PC-9 (cell line): Measurements from ENCODE around the gene ABCA5. TPM values are rescaled to one million over a fixed set of nuclear protein-coding genes. Genes with fewer than 3 reads are reported as not detected.

Experiments
- BruUV-seq: library from RNA; stranded (reverse); fragments of 400-500 nt; replicated peaks from 2 replicates; lab custom pipeline; 2021; lab: Mats Ljungman, UMichigan
- CTCF ChIA-PET: fragments of 300-600 bp; sonication (Branson Sonifier 250); formaldehyde crosslinking; loops from one replicate; lab custom pipeline; 2022; ENCODE audit warnings: antibody characterized with exemption; lab: Charles Lee
- POLR2A ChIA-PET: fragments of 300-600 bp; sonication (Branson Sonifier 250); formaldehyde crosslinking; loops from one replicate; lab custom pipeline; 2022; ENCODE audit warnings: antibody characterized with exemption; ENCODE audit not compliant: unreplicated experiment; lab: Charles Lee
- DNase-seq, 2 experiments: peaks; one replicate each; pipeline versions ENCODE4 v3.0.0 to v3.0.0-alpha.2; 2015 to 2022; ENCODE audit warnings: mixed read lengths in 1 of 2
- H2AFZ ChIP-seq: fragments of 200-600 bp; sonication (generic); 2 replicates; pipeline ENCODE4 v1.8.1; 2017; ENCODE audit warnings: antibody characterized with exemption
- H3F3A ChIP-seq: fragments of 200-600 bp; sonication (generic); 2 replicates; pipeline ENCODE4 v1.8.1; 2017; ENCODE audit warnings: antibody characterized with exemption, mild to moderate bottlenecking, low read depth; ENCODE audit not compliant: insufficient read depth
- H3K27ac ChIP-seq: fragments of 200-600 bp; sonication (generic); 2 replicates; pipeline ENCODE4 v1.6.1; 2016; ENCODE audit warnings: mixed run types
- H3K27me3 ChIP-seq: fragments of 200-600 bp; sonication (generic); 2 replicates; pipeline ENCODE4 v1.6.1; 2016; ENCODE audit warnings: low read depth, mixed run types; ENCODE audit not compliant: insufficient read depth
- H3K36me3 ChIP-seq: fragments of 200-600 bp; sonication (generic); 2 replicates; pipeline ENCODE4 v1.6.1; 2016; ENCODE audit warnings: low read depth, mixed run types
- H3K4me1 ChIP-seq: fragments of 200-600 bp; sonication (generic); replicated peaks from 2 replicates; pipeline ENCODE4 v1.6.1; 2016; ENCODE audit warnings: mixed run types; ENCODE audit not compliant: insufficient read depth
- H3K4me2 ChIP-seq: fragments of 200-600 bp; sonication (generic); 2 replicates; pipeline ENCODE4 v1.6.1; 2017; ENCODE audit warnings: mixed run types
- H3K4me3 ChIP-seq: fragments of 200-600 bp; sonication (generic); 2 replicates; pipeline ENCODE4 v1.6.1; 2016; ENCODE audit warnings: mixed run types
- H3K79me2 ChIP-seq: fragments of 200-600 bp; sonication (generic); 2 replicates; pipeline ENCODE4 v1.6.1; 2017; ENCODE audit warnings: low read depth, mixed run types
- H3K9me2 ChIP-seq: fragments of 200-600 bp; sonication (generic); 2 replicates; pipeline ENCODE4 v1.8.1; 2017; ENCODE audit warnings: mild to moderate bottlenecking; ENCODE audit not compliant: insufficient read depth
- H3K9me3 ChIP-seq: fragments of 200-600 bp; sonication (generic); 2 replicates; pipeline ENCODE4 v1.8.1; 2016; ENCODE audit warnings: low read depth; ENCODE audit not compliant: insufficient read depth
- H4K20me1 ChIP-seq: fragments of 200-600 bp; sonication (generic); 2 replicates; pipeline ENCODE4 v1.8.1; 2017; ENCODE audit not compliant: insufficient read depth
- EZH2 ChIP-seq: fragments of 200-600 bp; sonication (generic); IDR thresholded peaks from 2 replicates; pipeline ENCODE4 v1.8.0; 2017; ENCODE audit warnings: antibody characterized with exemption, low read depth
- intact Hi-C: fragments of 100-400 bp; cut with micrococcal nuclease; formaldehyde crosslinking; loops from one replicate; pipeline ENCODE4 v1.10.0; 2022; ENCODE audit not compliant: unreplicated experiment
- total RNA-seq: library from RNA; stranded (reverse); gene quantifications from 2 replicates; pipeline ENCODE4 v1.2.3, GENCODE V29; 2021
- TF ChIP-seq, protein P1 (sequence below): fragments of 200-600 bp; sonication (generic); conservative IDR thresholded peaks from 2 replicates; pipeline ENCODE4 v1.6.1; 2017; ENCODE audit warnings: mixed run types, antibody characterized with exemption, mild to moderate bottlenecking, moderate library complexity

The ABCA5 gene
- total RNA-seq, 1 experiment from 2014 or later = 3.8 TPM

DNA sequence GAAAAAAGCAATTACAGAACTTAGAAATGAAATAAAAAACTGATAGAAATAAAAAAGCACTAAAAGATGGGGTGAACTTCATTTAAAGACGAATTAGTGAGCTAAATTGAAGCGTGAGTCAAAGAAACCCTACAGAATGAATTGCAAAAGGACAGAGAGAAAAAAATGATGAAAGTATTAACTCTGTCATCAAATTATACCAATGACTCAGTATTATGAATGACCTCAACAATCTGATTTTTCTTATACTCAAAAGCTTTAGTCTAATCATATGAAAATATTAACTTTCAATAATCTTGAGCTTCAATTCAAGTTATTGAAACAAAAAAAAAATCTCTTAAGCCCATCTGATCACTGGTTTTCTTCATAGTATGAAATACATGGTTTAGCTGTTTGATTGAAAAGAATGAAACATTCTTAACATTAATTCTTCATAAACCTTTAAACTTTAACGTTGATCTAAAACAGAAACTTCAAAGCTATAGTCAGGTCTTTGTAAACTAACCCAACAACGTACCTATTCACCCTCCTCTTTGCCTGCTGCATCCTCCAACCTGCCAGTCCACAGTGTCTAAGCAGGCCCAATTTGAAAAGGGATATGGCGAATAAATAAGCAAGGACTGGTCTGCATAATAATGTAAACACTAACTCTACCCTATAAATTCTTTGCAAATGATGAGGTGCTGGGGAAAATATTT, 6.6 kb downstream of the ABCA5 start:
- no peaks in the 10 kb centered on the region; the same call in 1 of the 2 replicates for H3K9me3 ChIP-seq
- no peak overlapping the region for H3K4me3 ChIP-seq
- no peaks in the 10 kb centered on the region for H3K36me3 ChIP-seq
- no TSS peak for BruUV-seq
- H3K4me1 ChIP-seq = 0 out of 2 replicates have a peak, but pooled peaks cover 2% of the 10 kb centered on the region
- H2AFZ ChIP-seq = no peak overlapping the region
- no peak overlapping the region for H3K27ac ChIP-seq
- H3F3A ChIP-seq = no peaks in the 10 kb centered on the region
- ChIA-PET CTCF (no interaction called here), POLR2A (no interaction called here)
- intact Hi-C loops = no loop called here
- no peaks in the 10 kb centered on the region for H3K79me2 ChIP-seq
- H3K27me3 ChIP-seq = no peaks in the 10 kb centered on the region
- H3K9me2 ChIP-seq = no peaks in the 10 kb centered on the region
- TF ChIP-seq, protein P1, sequence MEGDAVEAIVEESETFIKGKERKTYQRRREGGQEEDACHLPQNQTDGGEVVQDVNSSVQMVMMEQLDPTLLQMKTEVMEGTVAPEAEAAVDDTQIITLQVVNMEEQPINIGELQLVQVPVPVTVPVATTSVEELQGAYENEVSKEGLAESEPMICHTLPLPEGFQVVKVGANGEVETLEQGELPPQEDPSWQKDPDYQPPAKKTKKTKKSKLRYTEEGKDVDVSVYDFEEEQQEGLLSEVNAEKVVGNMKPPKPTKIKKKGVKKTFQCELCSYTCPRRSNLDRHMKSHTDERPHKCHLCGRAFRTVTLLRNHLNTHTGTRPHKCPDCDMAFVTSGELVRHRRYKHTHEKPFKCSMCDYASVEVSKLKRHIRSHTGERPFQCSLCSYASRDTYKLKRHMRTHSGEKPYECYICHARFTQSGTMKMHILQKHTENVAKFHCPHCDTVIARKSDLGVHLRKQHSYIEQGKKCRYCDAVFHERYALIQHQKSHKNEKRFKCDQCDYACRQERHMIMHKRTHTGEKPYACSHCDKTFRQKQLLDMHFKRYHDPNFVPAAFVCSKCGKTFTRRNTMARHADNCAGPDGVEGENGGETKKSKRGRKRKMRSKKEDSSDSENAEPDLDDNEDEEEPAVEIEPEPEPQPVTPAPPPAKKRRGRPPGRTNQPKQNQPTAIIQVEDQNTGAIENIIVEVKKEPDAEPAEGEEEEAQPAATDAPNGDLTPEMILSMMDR = no peak
- no peak for TF ChIP-seq EZH2
- H3K4me2 ChIP-seq = no peak overlapping the region
- H4K20me1 ChIP-seq = no peaks in the 10 kb centered on the region
- no peak for DNase-seq

DNA sequence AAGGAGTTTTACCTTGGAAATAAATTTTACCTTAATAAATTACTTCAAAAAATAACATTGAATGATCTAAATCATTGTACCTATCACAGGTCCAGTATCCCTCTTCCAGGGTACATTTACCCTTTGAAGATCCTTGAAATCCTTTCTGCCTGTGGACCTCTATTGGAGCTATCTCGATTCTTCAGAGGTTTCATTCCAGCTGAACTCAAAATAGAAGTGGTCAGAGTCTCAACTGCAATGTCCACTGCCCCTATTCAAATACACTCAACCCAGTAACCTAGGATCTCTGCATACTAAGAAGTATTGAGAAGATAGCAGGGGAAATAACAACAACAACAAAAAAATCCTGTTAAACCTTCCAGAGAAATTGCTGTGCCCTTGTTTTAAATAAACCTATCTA, 9.3 kb downstream of the ABCA5 start:
- intact Hi-C loops = no loop called here

DNA sequence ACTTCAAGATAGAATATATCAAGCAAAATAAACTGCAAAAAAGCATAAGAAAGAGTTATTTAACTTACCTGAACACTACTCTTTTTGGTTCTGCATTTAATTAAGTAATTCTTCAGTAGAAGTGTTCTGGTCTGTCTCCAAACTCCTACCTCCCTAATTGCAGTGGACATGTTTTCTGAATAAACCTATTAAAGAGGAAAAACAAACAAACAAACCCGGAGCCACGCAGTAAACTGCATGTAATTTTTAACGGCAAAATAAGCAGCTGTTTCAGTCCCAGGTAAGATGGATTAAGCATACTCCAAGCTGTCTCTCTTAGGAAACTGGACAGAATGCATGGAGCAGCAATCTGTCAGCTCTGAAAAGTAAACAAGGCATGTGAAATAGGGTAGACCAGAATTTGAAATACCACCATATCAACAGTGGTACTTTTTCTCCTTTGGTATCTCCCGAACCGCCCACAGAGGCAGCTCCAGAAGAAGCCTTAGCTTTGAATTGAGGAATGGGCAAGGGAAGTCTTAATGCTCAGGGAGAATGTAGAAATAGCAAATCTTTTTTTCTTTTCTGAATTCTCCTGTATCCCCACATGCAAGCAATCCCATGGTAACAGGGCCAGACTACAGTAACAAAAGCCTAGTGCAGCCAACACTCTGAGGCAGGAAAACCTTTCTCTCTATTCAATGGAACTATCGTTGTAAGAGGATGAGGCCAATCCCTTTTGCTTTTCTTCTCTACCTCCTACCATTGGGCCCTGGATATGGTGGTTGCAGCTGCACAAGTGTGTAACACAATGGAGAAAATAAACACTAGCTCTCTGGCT, 12.5 kb downstream of the ABCA5 start:
- POLR2A ChIA-PET = no interaction called here
- H2AFZ ChIP-seq = no peak overlapping the region
- CTCF ChIA-PET = no interaction called here

More for the DNA sequence above, 9.3 kb downstream of the ABCA5 start:
- Histone ChIP-seq H3K27me3 (no peaks in the 10 kb centered on the region), H3K79me2 (no peaks in the 10 kb centered on the region), H2AFZ (no peak overlapping the region), H3F3A (no peaks in the 10 kb centered on the region), H3K4me2 (no peak overlapping the region), H4K20me1 (no peaks in the 10 kb centered on the region), H3K9me2 (no peaks in the 10 kb centered on the region), H3K4me3 (no peak overlapping the region), H3K36me3 (no peaks in the 10 kb centered on the region), H3K27ac (no peak overlapping the region), H3K4me1 (no peaks in the 10 kb centered on the region), H3K9me3 (no peaks in the 10 kb centered on the region; the same call in 1 of the 2 replicates)
- no TSS peak for BruUV-seq
- POLR2A ChIA-PET = no interaction called here
- CTCF ChIA-PET = no interaction called here
- TF ChIP-seq, protein P1 = no peak
- no peak for TF ChIP-seq EZH2
- DNase-seq = no peak

More for the DNA sequence above, 12.5 kb downstream of the ABCA5 start:
- no peaks in the 10 kb centered on the region for H3K79me2 ChIP-seq
- H3K36me3 ChIP-seq = 0 out of 2 replicates have a peak, but pooled peaks cover 1% of the 10 kb centered on the region
- no peak overlapping the region for H3K4me2 ChIP-seq
- no peak overlapping the region for H3K4me3 ChIP-seq
- no peaks in the 10 kb centered on the region for H4K20me1 ChIP-seq
- DNase-seq = no peak
- no peaks in the 10 kb centered on the region for H3K4me1 ChIP-seq
- H3K9me2 ChIP-seq = no peaks in the 10 kb centered on the region
- H3K27ac ChIP-seq = no peak overlapping the region
- no peaks in the 10 kb centered on the region for H3K27me3 ChIP-seq
- no peaks in the 10 kb centered on the region; the same call in 1 of the 2 replicates for H3K9me3 ChIP-seq
- TF ChIP-seq, protein P1 = no peak
- no peak for TF ChIP-seq EZH2
- no peaks in the 10 kb centered on the region for H3F3A ChIP-seq
- intact Hi-C loops = no loop called here
- BruUV-seq = no TSS peak
